ENCODE measurements around the gene ERH. TPM values are rescaled to one million over a fixed set of nuclear protein-coding genes. Genes with fewer than 3 reads are reported as not detected.

ERH gene
- total and polyA plus RNA-seq, 7 donors = 65.6 to 168 (median 106) TPM

DNA sequence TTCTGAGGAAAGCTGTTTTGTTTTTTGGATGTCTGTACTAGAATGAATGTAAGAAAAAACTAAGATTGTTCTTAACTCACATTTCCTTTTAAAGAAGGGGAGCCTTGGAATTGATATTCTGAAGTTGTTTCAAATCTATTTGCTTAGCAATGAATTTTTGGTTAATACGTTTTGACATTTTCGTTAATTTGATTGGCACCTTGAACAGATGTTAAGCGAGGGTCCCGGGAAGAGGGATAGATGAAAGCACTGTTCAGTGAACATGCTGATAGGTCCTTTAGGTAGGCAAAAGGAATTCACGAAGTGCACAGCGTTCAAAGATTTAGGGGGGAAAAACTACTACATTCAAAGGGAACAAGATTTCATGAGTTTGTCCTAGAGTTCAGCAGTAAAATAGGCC lies 2.1 kb upstream of the ERH start:
- TF ChIP-seq, protein P1, sequence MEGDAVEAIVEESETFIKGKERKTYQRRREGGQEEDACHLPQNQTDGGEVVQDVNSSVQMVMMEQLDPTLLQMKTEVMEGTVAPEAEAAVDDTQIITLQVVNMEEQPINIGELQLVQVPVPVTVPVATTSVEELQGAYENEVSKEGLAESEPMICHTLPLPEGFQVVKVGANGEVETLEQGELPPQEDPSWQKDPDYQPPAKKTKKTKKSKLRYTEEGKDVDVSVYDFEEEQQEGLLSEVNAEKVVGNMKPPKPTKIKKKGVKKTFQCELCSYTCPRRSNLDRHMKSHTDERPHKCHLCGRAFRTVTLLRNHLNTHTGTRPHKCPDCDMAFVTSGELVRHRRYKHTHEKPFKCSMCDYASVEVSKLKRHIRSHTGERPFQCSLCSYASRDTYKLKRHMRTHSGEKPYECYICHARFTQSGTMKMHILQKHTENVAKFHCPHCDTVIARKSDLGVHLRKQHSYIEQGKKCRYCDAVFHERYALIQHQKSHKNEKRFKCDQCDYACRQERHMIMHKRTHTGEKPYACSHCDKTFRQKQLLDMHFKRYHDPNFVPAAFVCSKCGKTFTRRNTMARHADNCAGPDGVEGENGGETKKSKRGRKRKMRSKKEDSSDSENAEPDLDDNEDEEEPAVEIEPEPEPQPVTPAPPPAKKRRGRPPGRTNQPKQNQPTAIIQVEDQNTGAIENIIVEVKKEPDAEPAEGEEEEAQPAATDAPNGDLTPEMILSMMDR (IDR thresholded peaks at IDR 0.05) = no peak
- no peak for TF ChIP-seq EP300 (IDR thresholded peaks at IDR 0.05)
- TF ChIP-seq POLR2AphosphoS5 (IDR thresholded peaks at IDR 0.05) = no peak
- Histone ChIP-seq H3K4me3 (peak overlapping the region in 1 of 4 donors; percentile 90), H3K9me3 (no peaks in the 10 kb centered on the region), H3K27ac (no peak overlapping the region), H3K36me3 (peaks cover 0 to 12% (median 7%) of the 10 kb centered on the region in 4 donors), H3K27me3 (no peaks in the 10 kb centered on the region), H3K4me1 (peaks cover 0 to 55% (median 43%) of the 10 kb centered on the region in 4 donors)
- intact Hi-C loops (cut with DNase I) = no loop called here
- DNase-seq = no peak
- 91 to 93% methylated on average over 6 of the region's 6 CpGs for WGBS, 2 donors

DNA sequence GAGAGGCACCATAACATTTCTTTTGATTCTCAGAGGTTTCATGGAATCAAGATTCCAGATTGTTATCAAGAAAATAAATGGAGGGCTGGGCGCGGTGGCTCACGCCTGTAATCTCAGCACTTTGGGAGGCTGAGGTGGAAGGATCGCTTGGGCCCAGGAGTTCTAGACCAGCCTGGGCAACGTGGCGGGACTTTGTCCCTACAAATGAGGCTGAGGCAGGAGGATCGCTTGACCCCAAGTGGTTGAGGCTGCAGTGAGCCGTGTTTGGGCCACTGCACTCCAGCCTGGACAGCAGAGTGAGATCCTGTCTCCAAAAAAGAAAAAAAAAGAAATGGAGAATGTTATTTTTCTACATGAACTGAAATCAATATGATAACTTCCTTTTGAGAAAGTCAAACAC lies 1.7 kb upstream of the ERH start:
- peak overlapping the region in 3 of 4 donors; percentile 71 to 90 (median 78) for H3K4me3 ChIP-seq
- 90 to 93% methylated on average over 8 of the region's 8 CpGs for WGBS, 2 donors

DNA sequence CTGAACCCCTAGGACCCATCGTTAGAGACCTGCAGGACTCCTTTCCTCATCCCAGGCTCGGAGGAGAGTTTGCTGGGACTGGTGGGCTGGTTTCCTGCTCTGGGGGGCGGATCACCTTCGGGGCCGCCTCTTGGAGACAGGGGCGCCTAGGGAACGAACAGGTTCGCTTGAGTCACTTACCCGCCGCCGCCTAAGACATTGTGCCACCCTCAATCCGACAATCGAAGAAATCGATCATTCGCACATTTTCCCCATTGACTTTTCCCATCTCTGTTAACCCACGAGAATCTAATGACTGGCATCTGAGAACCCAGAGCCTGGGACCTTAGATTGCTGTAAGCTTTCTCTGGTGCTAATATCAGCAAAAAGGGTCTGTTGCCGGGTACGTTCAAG lies 715 bp upstream of the ERH start:
- Histone ChIP-seq H3K4me3 (peak overlapping the region; percentile 71 to 91 (median 84)), H3K27ac (peak overlapping the region; percentile 88 to 94 (median 90)), H3K9me3 (no peaks in the 10 kb centered on the region), H3K27me3 (no peaks in the 10 kb centered on the region), H3K4me1 (peaks cover 0 to 55% (median 43%) of the 10 kb centered on the region in 4 donors), H3K36me3 (peaks cover 4 to 25% (median 18%) of the 10 kb centered on the region in 4 donors)
- intact Hi-C loops (cut with DNase I) = loop anchor here (2.0 to 10.0 kb wide), 4 partner anchors 60 to 363 kb away; partner anchors contain the start of gene DCAF5
- DNase-seq = no peak
- WGBS, 2 donors = 1% methylated on average over 18 of the region's 18 CpGs
- TF ChIP-seq POLR2A (IDR thresholded peaks at IDR 0.05) (no peak), EP300 (IDR thresholded peaks at IDR 0.05) (no peak), POLR2AphosphoS5 (IDR thresholded peaks at IDR 0.05) (no peak)
- TF ChIP-seq, protein P1 (IDR thresholded peaks at IDR 0.05) = no peak

More for the DNA sequence above, 1.7 kb upstream of the ERH start:
- TF ChIP-seq POLR2AphosphoS5 (IDR thresholded peaks at IDR 0.05) = no peak
- TF ChIP-seq POLR2A (IDR thresholded peaks at IDR 0.05) = no peak
- no peak for TF ChIP-seq EP300 (IDR thresholded peaks at IDR 0.05)
- TF ChIP-seq, protein P1 (IDR thresholded peaks at IDR 0.05) = no peak
- DNase-seq = no peak
- H3K9me3 ChIP-seq = no peaks in the 10 kb centered on the region
- intact Hi-C loops (cut with DNase I) = loop anchor here (2.0 to 10.0 kb wide), 4 partner anchors 59 to 363 kb away; partner anchors contain the start of gene DCAF5
- peaks cover 1 to 16% (median 11%) of the 10 kb centered on the region in 4 donors for H3K36me3 ChIP-seq
- H3K4me1 ChIP-seq = peaks cover 0 to 55% (median 43%) of the 10 kb centered on the region in 4 donors
- no peak overlapping the region for H3K27ac ChIP-seq
- H3K27me3 ChIP-seq = no peaks in the 10 kb centered on the region

DNA sequence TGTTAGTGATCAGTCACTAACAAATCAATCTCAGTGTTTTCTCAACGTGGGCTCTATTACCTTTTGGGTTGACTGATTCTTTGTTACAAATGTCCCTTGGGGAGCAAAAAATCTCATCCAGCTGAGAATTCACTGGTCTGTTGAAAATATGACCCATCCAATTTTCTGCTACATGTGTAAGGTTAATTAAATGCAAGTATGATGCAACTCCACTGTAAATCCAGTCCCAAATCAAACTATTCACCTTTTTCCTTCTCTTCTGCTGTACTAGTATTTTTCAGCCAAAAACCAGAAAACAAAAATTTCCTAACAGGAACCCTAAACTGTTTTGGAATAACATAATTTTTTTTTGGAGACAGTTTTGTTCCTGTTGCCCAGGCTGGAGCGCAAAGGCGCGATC lies 2.2 kb downstream of the ERH start:
- H3K36me3 ChIP-seq = peaks cover 4 to 54% (median 31%) of the 10 kb centered on the region in 4 donors
- intact Hi-C loops (cut with DNase I) = loop anchor here (5.0 to 10.0 kb wide), 3 partner anchors 154 to 366 kb away; partner anchors contain the start of gene DCAF5
- no peaks in the 10 kb centered on the region for H3K9me3 ChIP-seq
- 82 to 91% methylated on average over 4 of the region's 4 CpGs for WGBS, 2 donors
- no peak overlapping the region for H3K4me3 ChIP-seq
- H3K4me1 ChIP-seq = peaks cover 0 to 51% (median 39%) of the 10 kb centered on the region in 4 donors
- TF ChIP-seq POLR2A (IDR thresholded peaks at IDR 0.05) = no peak
- TF ChIP-seq, protein P1 (IDR thresholded peaks at IDR 0.05) = no peak
- TF ChIP-seq POLR2AphosphoS5 (IDR thresholded peaks at IDR 0.05) = no peak
- no peak for TF ChIP-seq EP300 (IDR thresholded peaks at IDR 0.05)
- no peak for DNase-seq
- no peaks in the 10 kb centered on the region for H3K27me3 ChIP-seq
- H3K27ac ChIP-seq = no peak overlapping the region
